Astrocyte (in vitro differentiated cells and primary cell): Measurements from ENCODE around the gene IGHMBP2.

ENCODE experiments used
- CTCF ChIP-seq: IDR thresholded peaks from 2 replicates; pipeline ENCODE4 v1.5.1; 2011; ENCODE audit warnings: low read depth, mild to moderate bottlenecking, inconsistent platforms, low read length, moderate library complexity; ENCODE audit not compliant: insufficient read depth
- EZH2 ChIP-seq: IDR thresholded peaks from 2 replicates; pipeline ENCODE4 v1.6.1; 2012; ENCODE audit warnings: mild to moderate bottlenecking, low read length, inconsistent platforms; ENCODE audit not compliant: insufficient read depth

- TF ChIP-seq CTCF: no peak
- TF ChIP-seq EZH2: no peak
Observed at GRCh38 chr11:68859123-68859522, 44.6 kb upstream of the IGHMBP2 start.
